ENCODE measurements around the gene PDAP1. TPM values are rescaled to one million over a fixed set of nuclear protein-coding genes. Genes with fewer than 3 reads are reported as not detected.
"Not testable (repeated sequence)": the region's sequence is repeated elsewhere in the genome, so short reads cannot be mapped to it uniquely, and the experiment has no call there.

Gene PDAP1
- total RNA-seq, 2 donors from 2014 or later = 65.0 to 87.5 TPM

- Histone ChIP-seq H3K4me1 (ENCODE audit: control insufficient read depth in 1 of 2, low read depth in 2 of 2) (peaks cover 14 to 45% of the 10 kb centered on the region in 2 donors), H3K4me3 (peak overlapping the region; percentile 98), H3K27me3 (replicated peaks; ENCODE audit: insufficient read depth) (no peaks in the 10 kb centered on the region), H3K36me3 (peaks cover 8% of the 10 kb centered on the region), H3K27ac (peak overlapping the region; percentile 68 to 69), H3K9me3 (no peaks in the 10 kb centered on the region)
- DNase-seq (ENCODE audit: low spot score) = no peak
- no peak for ATAC-seq (ENCODE audit: insufficient number of reproducible peaks, low FRiP score, low read depth)
- TF ChIP-seq CTCF (IDR thresholded peaks at IDR 0.05) = no peak
Observed at GRCh38 chr7:99437946-99438572, 29.7 kb upstream of the PDAP1 start.

- no peak for TF ChIP-seq CTCF (IDR thresholded peaks at IDR 0.05)
- H3K36me3 ChIP-seq = peaks cover 29% of the 10 kb centered on the region
- H3K4me1 ChIP-seq (ENCODE audit: control insufficient read depth in 1 of 2, low read depth in 2 of 2) = peaks cover 0 to 7% of the 10 kb centered on the region in 2 donors
- no peak overlapping the region for H3K27ac ChIP-seq
- H3K27me3 ChIP-seq (replicated peaks; ENCODE audit: insufficient read depth) = no peaks in the 10 kb centered on the region
- ATAC-seq (ENCODE audit: insufficient number of reproducible peaks, low FRiP score, low read depth) = no peak
- no peak overlapping the region for H3K4me3 ChIP-seq
- no peaks in the 10 kb centered on the region for H3K9me3 ChIP-seq
- DNase-seq (ENCODE audit: low spot score) = no peak
Observed at GRCh38 chr7:99433158-99433557, 24.8 kb upstream of the PDAP1 start.

GRCh38 chr7:99431756-99432540 is 23.6 kb upstream of the PDAP1 start:
- ATAC-seq (ENCODE audit: insufficient number of reproducible peaks, low FRiP score, low read depth); H3K27ac ChIP-seq; H3K27me3 ChIP-seq (replicated peaks; ENCODE audit: insufficient read depth); H3K4me1 ChIP-seq (ENCODE audit: control insufficient read depth in 1 of 2, low read depth in 2 of 2); DNase-seq (ENCODE audit: low spot score); H3K4me3 ChIP-seq; H3K9me3 ChIP-seq: not testable (repeated sequence)
- peaks cover 29% of the 10 kb centered on the region for H3K36me3 ChIP-seq

- DNase-seq (ENCODE audit: low spot score) (no peak), ATAC-seq (ENCODE audit: insufficient number of reproducible peaks, low FRiP score, low read depth) (no peak)
- peaks cover 38% of the 10 kb centered on the region for H3K36me3 ChIP-seq
- H3K4me3 ChIP-seq = no peak overlapping the region
- H3K27ac ChIP-seq = no peak overlapping the region
- no peaks in the 10 kb centered on the region for H3K9me3 ChIP-seq
- H3K27me3 ChIP-seq (replicated peaks; ENCODE audit: insufficient read depth) = no peaks in the 10 kb centered on the region
- H3K4me1 ChIP-seq (ENCODE audit: control insufficient read depth in 1 of 2, low read depth in 2 of 2) = no peaks in the 10 kb centered on the region
- TF ChIP-seq CTCF (IDR thresholded peaks at IDR 0.05) = no peak
Observed at GRCh38 chr7:99429756-99430155, 21.4 kb upstream of the PDAP1 start.

GRCh38 chr7:99428972-99429566 is 20.7 kb upstream of the PDAP1 start:
- DNase-seq (ENCODE audit: low spot score) (no peak), ATAC-seq (ENCODE audit: insufficient number of reproducible peaks, low FRiP score, low read depth) (no peak)
- Histone ChIP-seq H3K4me1 (ENCODE audit: control insufficient read depth in 1 of 2, low read depth in 2 of 2) (no peaks in the 10 kb centered on the region), H3K27ac (no peak overlapping the region), H3K36me3 (peaks cover 42% of the 10 kb centered on the region), H3K27me3 (replicated peaks; ENCODE audit: insufficient read depth) (no peaks in the 10 kb centered on the region), H3K9me3 (no peaks in the 10 kb centered on the region), H3K4me3 (no peak overlapping the region)
- TF ChIP-seq CTCF (IDR thresholded peaks at IDR 0.05) = no peak
